Loucy (cell line): ENCODE measurements around the gene SRA1.

Experiments used
- H2AFZ ChIP-seq: fragments of 200-600 bp; sonication (generic); 2 replicates; pipeline ENCODE4 v1.6.0; 2016; ENCODE audit warnings: antibody characterized with exemption, mild to moderate bottlenecking, low read length, moderate library complexity
- H3F3A ChIP-seq: fragments of 200-600 bp; 2 replicates; pipeline ENCODE4 v1.6.0; 2016; ENCODE audit warnings: antibody characterized with exemption, low read depth, mild to moderate bottlenecking
- H3K27me3 ChIP-seq: fragments of 200-600 bp; sonication (generic); 2 replicates; pipeline ENCODE4 v1.6.1; 2014; ENCODE audit warnings: low read length, mild to moderate bottlenecking; ENCODE audit not compliant: insufficient read depth, poor library complexity, severe bottlenecking
- H3K36me3 ChIP-seq: fragments of 200-600 bp; sonication (generic); 2 replicates; pipeline ENCODE4 v1.6.1; 2016; ENCODE audit warnings: low read length; ENCODE audit not compliant: insufficient read depth
- H3K4me1 ChIP-seq: fragments of 200-600 bp; sonication (generic); 2 replicates; pipeline ENCODE4 v1.5.1; 2014; ENCODE audit warnings: low read length, mild to moderate bottlenecking; ENCODE audit not compliant: insufficient read depth, poor library complexity, severe bottlenecking
- H3K4me2 ChIP-seq: fragments of 200-600 bp; sonication (generic); 2 replicates; pipeline ENCODE4 v1.6.0; 2014; ENCODE audit warnings: antibody characterized with exemption, low read length, low read depth, mild to moderate bottlenecking; ENCODE audit not compliant: poor library complexity, severe bottlenecking
- H3K4me3 ChIP-seq: fragments of 200-600 bp; sonication (generic); 2 replicates; pipeline ENCODE4 v1.5.1; 2014; ENCODE audit warnings: low read length, mild to moderate bottlenecking, mixed read lengths; ENCODE audit not compliant: poor library complexity, severe bottlenecking
- H3K79me2 ChIP-seq: fragments of 200-600 bp; sonication (generic); 2 replicates; pipeline ENCODE4 v1.6.1; 2014; ENCODE audit warnings: low read length; ENCODE audit not compliant: insufficient read depth
- H3K9ac ChIP-seq: fragments of 200-600 bp; sonication (generic); 2 replicates; pipeline ENCODE4 v1.6.0; 2014; ENCODE audit warnings: mild to moderate bottlenecking, low read depth, low read length, moderate library complexity; ENCODE audit not compliant: poor library complexity, severe bottlenecking
- H3K9me2 ChIP-seq: fragments of 200-600 bp; sonication (generic); replicated peaks from 2 replicates; pipeline ENCODE4 v1.6.1; 2016; ENCODE audit warnings: low read depth, low read length, mixed read lengths
- H3K9me3 ChIP-seq: fragments of 200-600 bp; sonication (generic); 2 replicates; pipeline ENCODE4 v1.6.1; 2014; ENCODE audit warnings: mild to moderate bottlenecking, antibody characterized with exemption, low read length, low read depth; ENCODE audit not compliant: insufficient read depth
- H4K20me1 ChIP-seq: fragments of 200-600 bp; sonication (generic); 2 replicates; pipeline ENCODE4 v1.6.0; 2014; ENCODE audit warnings: antibody characterized with exemption, low read length, mild to moderate bottlenecking; ENCODE audit not compliant: insufficient read depth, poor library complexity, severe bottlenecking
- CTCF ChIP-seq: fragments of 200-600 bp; sonication (generic); conservative IDR thresholded peaks from 2 replicates; pipeline ENCODE4 v1.5.1; 2014; ENCODE audit warnings: mild to moderate bottlenecking, antibody characterized with exemption, low read length
- EZH2phosphoT487 ChIP-seq: fragments of 200-600 bp; IDR thresholded peaks from 2 replicates; pipeline ENCODE4 v1.6.1; 2018; ENCODE audit warnings: antibody characterized with exemption, mild to moderate bottlenecking, moderate library complexity, borderline replicate concordance

Gene SRA1

GRCh38 chr5:140554454-140554853 is 2.8 kb downstream of the SRA1 start:
- H3K9me3 ChIP-seq, result no peaks in the 10 kb centered on the region
- TF ChIP-seq EZH2phosphoT487 (no peak), CTCF (no peak)
- H3F3A ChIP-seq, result no peaks in the 10 kb centered on the region
- peaks cover 24% of the 10 kb centered on the region; the same call in 1 of the 2 replicates for H3K36me3 ChIP-seq
- peaks cover 5% of the 10 kb centered on the region for H3K27me3 ChIP-seq
- H4K20me1 ChIP-seq, result peaks cover 7% of the 10 kb centered on the region
- H3K4me1 ChIP-seq, result peaks cover 42% of the 10 kb centered on the region
- peak overlapping the region; percentile 55 for H3K4me2 ChIP-seq
- peaks cover 46% of the 10 kb centered on the region for H3K79me2 ChIP-seq
- H2AFZ ChIP-seq, result no peak overlapping the region
- no peak overlapping the region for H3K9ac ChIP-seq
- H3K4me3 ChIP-seq, result peak overlapping the region; percentile 6
- no peaks in the 10 kb centered on the region for H3K9me2 ChIP-seq

GRCh38 chr5:140553657-140554056 is 3.6 kb downstream of the SRA1 start:
- Histone ChIP-seq H2AFZ (no peak overlapping the region), H3F3A (no peaks in the 10 kb centered on the region), H3K4me3 (peak overlapping the region; percentile 6), H3K9me3 (no peaks in the 10 kb centered on the region), H3K79me2 (peaks cover 46% of the 10 kb centered on the region), H3K36me3 (peaks cover 31% of the 10 kb centered on the region; the same call in 1 of the 2 replicates), H4K20me1 (peaks cover 7% of the 10 kb centered on the region), H3K4me2 (peak overlapping the region; percentile 55), H3K9me2 (no peaks in the 10 kb centered on the region), H3K9ac (no peak overlapping the region), H3K4me1 (peaks cover 42% of the 10 kb centered on the region), H3K27me3 (peaks cover 5% of the 10 kb centered on the region)
- no peak for TF ChIP-seq EZH2phosphoT487
- TF ChIP-seq CTCF, result no peak

- Histone ChIP-seq H3K4me2 (no peak overlapping the region), H3F3A (no peaks in the 10 kb centered on the region), H4K20me1 (peaks cover 7% of the 10 kb centered on the region), H2AFZ (no peak overlapping the region), H3K9me2 (no peaks in the 10 kb centered on the region), H3K4me1 (peaks cover 32% of the 10 kb centered on the region), H3K9ac (no peak overlapping the region), H3K36me3 (peaks cover 31% of the 10 kb centered on the region; the same call in 1 of the 2 replicates), H3K4me3 (no peak overlapping the region), H3K27me3 (peaks cover 3% of the 10 kb centered on the region), H3K79me2 (peaks cover 43% of the 10 kb centered on the region), H3K9me3 (no peaks in the 10 kb centered on the region)
- TF ChIP-seq CTCF (no peak), EZH2phosphoT487 (no peak)
Measured at GRCh38 chr5:140551872-140552271, 5.4 kb downstream of the SRA1 start.
